ENCODE measurements around the gene FKBP2. TPM values are rescaled to one million over a fixed set of nuclear protein-coding genes. Genes with fewer than 3 reads are reported as not detected.

FKBP2 gene
- total RNA-seq: 82.6 and 104 TPM in 2 replicates

GRCh38 chr11:64240435-64241240 lies at the start of gene FKBP2:
FKBP2 (plus strand) TSS chr11:64241095; CDS start chr11:64242388, 1,293 bp downstream.

GRCh38 chr11:64206457-64207255 lies 34.2 kb upstream of the FKBP2 start, which contains the start of gene FERMT3:
FERMT3 (plus strand) TSS chr11:64206721; CDS start chr11:64207365, 644 bp downstream.

GRCh38 chr11:64225608-64226506 lies 15.0 kb upstream of the FKBP2 start, which contains the start of the genes NUDT22 and TRPT1:
NUDT22 (plus strand) TSS chr11:64226274; CDS start chr11:64226653, 379 bp downstream.
TRPT1 (minus strand) TSS chr11:64226186; CDS start chr11:64225860, 326 bp downstream.

GRCh38 chr11:64230171-64230984 lies 10.5 kb upstream of the FKBP2 start, which contains the start of gene DNAJC4:
DNAJC4 (plus strand) TSS chr11:64230548; CDS start chr11:64230855, 307 bp downstream.

GRCh38 chr11:64233913-64234586 lies 6.8 kb upstream of the FKBP2 start, which contains the start of gene VEGFB:
VEGFB (plus strand) TSS chr11:64234584; CDS start chr11:64234834, 250 bp downstream.

GRCh38 chr11:64246871-64247728 lies 6.2 kb downstream of the FKBP2 start, which contains the start of gene PPP1R14B:
PPP1R14B (minus strand) TSS chr11:64246943; CDS start chr11:64246673, 270 bp downstream.

GRCh38 chr11:64251016-64251752 lies 10.3 kb downstream of the FKBP2 start, which contains the start of gene PLCB3:
PLCB3 (plus strand) TSS chr11:64251530; CDS start chr11:64251650, 120 bp downstream.

GRCh38 chr11:64284048-64284961 lies 43.4 kb downstream of the FKBP2 start, which contains the start of gene BAD:
BAD (minus strand) TSS chr11:64284665; CDS start chr11:64284368, 297 bp downstream.

GRCh38 chr11:64284962-64285884 lies 44.3 kb downstream of the FKBP2 start, which contains the start of gene GPR137:
GPR137 (plus strand) TSS chr11:64285848; CDS start chr11:64286525, 677 bp downstream.

GRCh38 chr11:64291262-64291751 lies 50.4 kb downstream of the FKBP2 start, which contains the start of gene KCNK4:
KCNK4 (plus strand) TSS chr11:64291302; CDS start chr11:64293019, 1,717 bp downstream.

Other genes with a start within 250 kb of the FKBP2 start
- gene FLRT1, start 205.2 kb upstream of the FKBP2 start, total RNA-seq: 0.06 TPM in 1 of 2 replicates, not detected in the other
- gene MACROD1, start 75.0 kb upstream of the FKBP2 start, total RNA-seq: 14.9 and 15.3 TPM in 2 replicates
- 68.7 and 86.9 TPM in 2 replicates for gene STIP1, start 54.9 kb upstream of the FKBP2 start, total RNA-seq
- gene FERMT3, start 34.4 kb upstream of the FKBP2 start, total RNA-seq: 13.7 and 14.4 TPM in 2 replicates
- gene TRPT1, start 14.9 kb upstream of the FKBP2 start, total RNA-seq: 16.2 and 19.6 TPM in 2 replicates
- gene NUDT22, start 14.8 kb upstream of the FKBP2 start, total RNA-seq: 52.1 and 60.7 TPM in 2 replicates
- gene DNAJC4, start 10.5 kb upstream of the FKBP2 start, total RNA-seq: 9.1 and 11.5 TPM in 2 replicates
- 73.3 and 75.0 TPM in 2 replicates for gene VEGFB, start 6.5 kb upstream of the FKBP2 start, total RNA-seq
- gene PPP1R14B, start 5.8 kb downstream of the FKBP2 start, total RNA-seq: 155 and 170 TPM in 2 replicates
- 26.1 TPM in 2 replicates for gene PLCB3, start 10.4 kb downstream of the FKBP2 start, total RNA-seq
- gene BAD, start 43.6 kb downstream of the FKBP2 start, total RNA-seq: 91.3 and 117 TPM in 2 replicates
- 29.6 and 31.4 TPM in 2 replicates for gene GPR137, start 44.8 kb downstream of the FKBP2 start, total RNA-seq
- not detected in 2 replicates for gene KCNK4, start 50.2 kb downstream of the FKBP2 start, total RNA-seq
- 0.24 TPM in 1 of 2 replicates, not detected in the other for gene CATSPERZ, start 59.3 kb downstream of the FKBP2 start, total RNA-seq
- 28.1 and 36.4 TPM in 2 replicates for gene ESRRA, start 64.4 kb downstream of the FKBP2 start, total RNA-seq
- gene TRMT112, start 76.5 kb downstream of the FKBP2 start, total RNA-seq: 202 and 252 TPM in 2 replicates
- 297 and 314 TPM in 2 replicates for gene PRDX5, start 77.0 kb downstream of the FKBP2 start, total RNA-seq
- gene CCDC88B, start 99.1 kb downstream of the FKBP2 start, total RNA-seq: 0.54 and 0.69 TPM in 2 replicates
- gene RPS6KA4, start 118.1 kb downstream of the FKBP2 start, total RNA-seq: 30.3 and 38.8 TPM in 2 replicates